Fibroblast of lung (primary cell): ENCODE results near the gene PIGC. TPM values are rescaled to one million over a fixed set of nuclear protein-coding genes. Genes with fewer than 3 reads are reported as not detected.

Experiments
- DNase-seq, 2 donors: peaks; one replicate each; pipeline versions ENCODE4 v3.0.0 to v3.0.0-alpha.2; 2010; ENCODE audit warnings: low read depth in 2 of 2
- H2AFZ ChIP-seq: 2 replicates; pipeline ENCODE4 v1.5.1; 2012; ENCODE audit warnings: low read length, control low read depth, inconsistent platforms
- H3K27ac ChIP-seq: 2 replicates; pipeline ENCODE4 v1.5.1; 2011; ENCODE audit warnings: low read length, control low read depth; ENCODE audit not compliant: insufficient read depth
- H3K27me3 ChIP-seq: 2 replicates; pipeline ENCODE4 v1.5.1; 2011; ENCODE audit warnings: mild to moderate bottlenecking, low read length; ENCODE audit not compliant: control insufficient read depth, insufficient read depth
- H3K36me3 ChIP-seq: 2 replicates; pipeline ENCODE4 v1.5.1; 2011; ENCODE audit warnings: low read length; ENCODE audit not compliant: control insufficient read depth, insufficient read depth
- H3K4me1 ChIP-seq: 2 replicates; pipeline ENCODE4 v1.5.1; 2011; ENCODE audit warnings: low read length; ENCODE audit not compliant: control insufficient read depth, insufficient read depth; ENCODE audit errors: extremely low read depth
- H3K4me2 ChIP-seq: 2 replicates; pipeline ENCODE4 v1.5.1; 2011; ENCODE audit warnings: low read length, control low read depth; ENCODE audit not compliant: insufficient read depth; ENCODE audit errors: extremely low read depth
- H3K4me3 ChIP-seq, 4 experiments: fragments of 200-600 bp in 1 of 4; sonication (generic) in 1 of 4; replicated peaks in 1 of 4; 2 replicates each; pipeline ENCODE4 v1.5.1; 2011 to 2016; ENCODE audit warnings: low read length in 4 of 4, low read depth in 3 of 4, mild to moderate bottlenecking in 3 of 4, control low read depth in 2 of 4, inconsistent platforms in 1 of 4, mixed read lengths in 1 of 4; ENCODE audit not compliant: insufficient read depth in 1 of 4; ENCODE audit errors: control extremely low read depth in 1 of 4
- H3K79me2 ChIP-seq: 2 replicates; pipeline ENCODE4 v1.5.1; 2012; ENCODE audit warnings: mild to moderate bottlenecking, low read length, inconsistent platforms; ENCODE audit not compliant: control insufficient read depth, insufficient read depth
- H3K9ac ChIP-seq: 2 replicates; pipeline ENCODE4 v1.5.1; 2011; ENCODE audit warnings: mild to moderate bottlenecking, low read length, control low read depth; ENCODE audit not compliant: insufficient read depth
- H3K9me3 ChIP-seq: 2 replicates; pipeline ENCODE4 v1.5.1; 2012; ENCODE audit warnings: low read depth, low read length; ENCODE audit not compliant: control insufficient read depth, insufficient read depth
- H4K20me1 ChIP-seq: 2 replicates; pipeline ENCODE4 v1.5.1; 2011; ENCODE audit warnings: low read length; ENCODE audit not compliant: control insufficient read depth, insufficient read depth; ENCODE audit errors: extremely low read depth
- EZH2 ChIP-seq: IDR thresholded peaks from 2 replicates; pipeline ENCODE4 v1.5.1; 2012; ENCODE audit warnings: low read length, control low read depth, mild to moderate bottlenecking; ENCODE audit errors: missing control alignments
- polyA plus RNA-seq, 2 donors: library from polyadenylated mRNA; depleted of rRNA in 1 of 2; stranded (reverse) in 1 of 2; unstranded in 1 of 2; fragments of >200 nt; gene quantifications; 2 replicates each; pipeline ENCODE4 v1.2.1, GENCODE V29; 2011 to 2012; ENCODE audit warnings: missing spikeins in 1 of 2
- total RNA-seq: library from RNA; depleted of rRNA; stranded (reverse); fragments of >200 nt; gene quantifications from 2 replicates; pipeline ENCODE4 v1.2.1, GENCODE V29; 2014
- TF ChIP-seq, protein P1 (sequence below), 2 donors: IDR thresholded peaks in 1 of 2; conservative IDR thresholded peaks in 1 of 2; 1 replicate in 1 of 2; 2 replicates in 1 of 2; pipeline ENCODE4 v1.5.1; 2011 to 2012; ENCODE audit warnings: low read length in 2 of 2, control low read depth in 1 of 2, inconsistent platforms in 1 of 2, low read depth in 1 of 2, mild to moderate bottlenecking in 1 of 2

PIGC gene
- total and polyA plus RNA-seq, 2 donors (not counting 1 experiment from before 2014, with no cell fraction given), result 20.3 to 28.9 TPM

DNA sequence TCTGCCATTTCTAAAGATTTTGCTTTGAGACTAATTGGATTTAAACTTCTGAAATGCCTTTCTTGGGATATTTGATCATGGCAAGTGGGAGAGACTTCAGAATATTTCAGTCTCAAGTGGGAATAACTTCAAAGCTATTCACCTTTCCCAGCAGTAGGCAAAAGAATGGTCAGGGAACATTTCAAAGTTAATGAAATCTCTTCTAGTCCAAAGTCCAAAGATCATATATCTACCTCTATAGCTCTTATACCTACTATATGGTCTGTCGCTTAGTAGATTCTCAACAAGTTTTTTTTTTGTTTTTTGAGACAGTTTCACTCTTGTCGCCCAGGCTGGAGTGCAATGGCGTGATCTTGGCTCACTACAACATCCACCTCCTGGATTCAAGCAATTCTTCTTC, 44.5 kb upstream of the PIGC start:
- H3K4me1 ChIP-seq, result no peaks in the 10 kb centered on the region
- H3K9ac ChIP-seq, result no peak overlapping the region
- no peak overlapping the region for H3K27ac ChIP-seq
- no peaks in the 10 kb centered on the region for H3K9me3 ChIP-seq
- no peak overlapping the region for H3K4me2 ChIP-seq
- H3K79me2 ChIP-seq, result no peaks in the 10 kb centered on the region
- H4K20me1 ChIP-seq, result no peaks in the 10 kb centered on the region
- H3K27me3 ChIP-seq, result peaks cover 5% of the 10 kb centered on the region
- H3K36me3 ChIP-seq, result no peaks in the 10 kb centered on the region
- no peak for DNase-seq
- TF ChIP-seq EZH2, result no peak
- TF ChIP-seq, protein P1, sequence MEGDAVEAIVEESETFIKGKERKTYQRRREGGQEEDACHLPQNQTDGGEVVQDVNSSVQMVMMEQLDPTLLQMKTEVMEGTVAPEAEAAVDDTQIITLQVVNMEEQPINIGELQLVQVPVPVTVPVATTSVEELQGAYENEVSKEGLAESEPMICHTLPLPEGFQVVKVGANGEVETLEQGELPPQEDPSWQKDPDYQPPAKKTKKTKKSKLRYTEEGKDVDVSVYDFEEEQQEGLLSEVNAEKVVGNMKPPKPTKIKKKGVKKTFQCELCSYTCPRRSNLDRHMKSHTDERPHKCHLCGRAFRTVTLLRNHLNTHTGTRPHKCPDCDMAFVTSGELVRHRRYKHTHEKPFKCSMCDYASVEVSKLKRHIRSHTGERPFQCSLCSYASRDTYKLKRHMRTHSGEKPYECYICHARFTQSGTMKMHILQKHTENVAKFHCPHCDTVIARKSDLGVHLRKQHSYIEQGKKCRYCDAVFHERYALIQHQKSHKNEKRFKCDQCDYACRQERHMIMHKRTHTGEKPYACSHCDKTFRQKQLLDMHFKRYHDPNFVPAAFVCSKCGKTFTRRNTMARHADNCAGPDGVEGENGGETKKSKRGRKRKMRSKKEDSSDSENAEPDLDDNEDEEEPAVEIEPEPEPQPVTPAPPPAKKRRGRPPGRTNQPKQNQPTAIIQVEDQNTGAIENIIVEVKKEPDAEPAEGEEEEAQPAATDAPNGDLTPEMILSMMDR (conservative IDR thresholded peaks at IDR 0.05 in 1 of 2, IDR thresholded peaks at IDR 0.05 in 1 of 2; ENCODE audit: low read depth in 1 of 2, low read length in 2 of 2), result no peak
- H2AFZ ChIP-seq, result no peak overlapping the region
- no peak overlapping the region for H3K4me3 ChIP-seq

DNA sequence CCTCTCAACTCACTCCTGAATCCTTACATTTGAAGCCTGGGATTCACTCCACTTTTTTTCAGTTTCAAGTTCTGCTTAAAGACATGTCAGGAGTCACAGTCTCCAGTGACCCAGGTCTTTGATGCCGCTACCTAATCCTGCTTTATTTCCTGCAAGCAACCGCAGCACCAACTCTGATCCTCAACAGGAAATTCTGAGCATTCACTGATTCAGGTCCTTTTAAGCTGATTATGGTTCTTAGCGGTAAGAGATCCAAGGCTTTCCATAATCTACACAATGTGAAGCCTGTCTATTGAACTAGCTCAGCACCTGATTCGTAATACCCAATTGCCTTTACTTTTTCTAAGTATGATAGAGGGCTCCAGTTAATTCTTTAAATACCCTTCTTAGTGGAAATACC, 43.7 kb upstream of the PIGC start:
- H3K36me3 ChIP-seq, result no peaks in the 10 kb centered on the region
- H3K4me2 ChIP-seq, result no peak overlapping the region
- H3K79me2 ChIP-seq, result no peaks in the 10 kb centered on the region
- H3K4me3 ChIP-seq, result no peak overlapping the region
- H3K9ac ChIP-seq, result no peak overlapping the region
- no peaks in the 10 kb centered on the region for H3K9me3 ChIP-seq
- peaks cover 4% of the 10 kb centered on the region for H3K27me3 ChIP-seq
- no peak overlapping the region for H2AFZ ChIP-seq
- no peaks in the 10 kb centered on the region for H4K20me1 ChIP-seq
- TF ChIP-seq, protein P1 (conservative IDR thresholded peaks at IDR 0.05 in 1 of 2, IDR thresholded peaks at IDR 0.05 in 1 of 2; ENCODE audit: low read depth in 1 of 2, low read length in 2 of 2), result no peak
- TF ChIP-seq EZH2, result no peak
- no peaks in the 10 kb centered on the region for H3K4me1 ChIP-seq
- no peak for DNase-seq
- H3K27ac ChIP-seq, result no peak overlapping the region

DNA sequence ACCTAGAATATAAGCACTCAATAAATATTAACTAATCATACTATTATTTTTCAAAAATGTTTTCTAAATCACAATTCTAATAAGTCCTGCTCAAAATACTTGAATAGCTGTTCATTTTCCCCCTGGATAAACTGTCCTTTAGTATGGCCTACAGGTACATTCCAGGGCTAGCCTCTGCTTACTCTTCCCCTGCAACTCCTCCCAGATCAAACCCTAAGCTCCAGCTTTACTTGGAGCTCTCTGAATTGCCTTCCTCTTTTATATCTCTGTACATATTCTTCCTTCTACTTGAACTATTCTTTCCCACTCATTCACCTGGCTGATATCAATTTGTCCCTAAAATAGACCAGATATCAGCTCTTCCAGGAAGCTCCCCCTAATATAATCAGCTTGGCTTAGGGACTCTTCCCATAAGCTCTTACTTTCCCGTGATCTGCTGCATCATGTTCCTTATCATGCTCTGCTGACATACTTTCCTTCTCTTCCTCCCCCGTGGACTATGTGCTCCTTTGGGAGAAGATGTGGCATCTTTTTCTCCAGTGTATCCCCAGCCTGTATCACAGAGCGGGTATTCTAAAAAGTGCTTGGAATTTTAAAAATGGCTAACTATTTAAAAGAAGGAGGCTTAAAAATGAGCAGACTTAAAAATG, 43.1 kb upstream of the PIGC start:
- no peak overlapping the region for H3K27ac ChIP-seq
- H3K36me3 ChIP-seq, result no peaks in the 10 kb centered on the region
- DNase-seq, result no peak
- no peak overlapping the region for H2AFZ ChIP-seq
- H3K4me1 ChIP-seq, result no peaks in the 10 kb centered on the region
- peaks cover 4% of the 10 kb centered on the region for H3K27me3 ChIP-seq
- H3K4me3 ChIP-seq, result no peak overlapping the region
- no peaks in the 10 kb centered on the region for H3K79me2 ChIP-seq
- H3K9ac ChIP-seq, result no peak overlapping the region
- H3K4me2 ChIP-seq, result no peak overlapping the region
- TF ChIP-seq, protein P1 (conservative IDR thresholded peaks at IDR 0.05 in 1 of 2, IDR thresholded peaks at IDR 0.05 in 1 of 2; ENCODE audit: low read depth in 1 of 2, low read length in 2 of 2), result no peak
- no peak for TF ChIP-seq EZH2
- H3K9me3 ChIP-seq, result no peaks in the 10 kb centered on the region
- no peaks in the 10 kb centered on the region for H4K20me1 ChIP-seq
